ENCODE data around the gene PHYKPL.
"Not testable (repeated sequence)": the region's sequence is repeated elsewhere in the genome, so short reads cannot be mapped to it uniquely, and the experiment has no call there.

Gene PHYKPL

GRCh38 chr5:178261666-178262600 lies 29.3 kb upstream of the PHYKPL start:
- no peak for DNase-seq

GRCh38 chr5:178259623-178260536 lies 27.3 kb upstream of the PHYKPL start:
- DNase-seq: no peak

- no peak for DNase-seq
These were observed 25.0 kb upstream of the PHYKPL start for GRCh38 chr5:178257650-178258049.

- no peak for DNase-seq
These were observed 24.1 kb upstream of the PHYKPL start for GRCh38 chr5:178256746-178257145.

GRCh38 chr5:178253632-178254031 lies 21.0 kb upstream of the PHYKPL start:
- not testable (repeated sequence) for DNase-seq

DNA sequence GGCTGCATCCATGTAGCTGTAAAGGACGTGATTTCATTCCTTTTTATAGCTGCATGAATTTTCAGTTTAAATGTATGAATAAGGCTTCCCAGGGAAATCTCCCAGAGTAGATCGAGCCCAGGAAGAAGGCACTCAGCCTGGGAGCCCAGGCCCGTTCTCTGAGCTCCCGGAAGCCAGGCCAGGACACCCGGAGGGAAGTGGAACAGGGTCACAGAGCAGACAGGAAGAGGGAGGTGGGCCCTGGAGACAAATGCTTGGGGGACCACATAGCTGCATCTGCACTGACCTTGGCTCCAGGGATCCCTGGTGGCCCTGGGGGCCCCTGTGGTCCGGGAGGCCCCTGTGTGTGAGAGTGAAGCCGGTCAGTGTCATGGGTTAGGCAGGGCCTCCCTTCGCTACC lies 19.7 kb upstream of the PHYKPL start:
- no peak for DNase-seq

- DNase-seq: no peak
These were observed 17.7 kb upstream of the PHYKPL start for GRCh38 chr5:178250263-178250662.

DNA sequence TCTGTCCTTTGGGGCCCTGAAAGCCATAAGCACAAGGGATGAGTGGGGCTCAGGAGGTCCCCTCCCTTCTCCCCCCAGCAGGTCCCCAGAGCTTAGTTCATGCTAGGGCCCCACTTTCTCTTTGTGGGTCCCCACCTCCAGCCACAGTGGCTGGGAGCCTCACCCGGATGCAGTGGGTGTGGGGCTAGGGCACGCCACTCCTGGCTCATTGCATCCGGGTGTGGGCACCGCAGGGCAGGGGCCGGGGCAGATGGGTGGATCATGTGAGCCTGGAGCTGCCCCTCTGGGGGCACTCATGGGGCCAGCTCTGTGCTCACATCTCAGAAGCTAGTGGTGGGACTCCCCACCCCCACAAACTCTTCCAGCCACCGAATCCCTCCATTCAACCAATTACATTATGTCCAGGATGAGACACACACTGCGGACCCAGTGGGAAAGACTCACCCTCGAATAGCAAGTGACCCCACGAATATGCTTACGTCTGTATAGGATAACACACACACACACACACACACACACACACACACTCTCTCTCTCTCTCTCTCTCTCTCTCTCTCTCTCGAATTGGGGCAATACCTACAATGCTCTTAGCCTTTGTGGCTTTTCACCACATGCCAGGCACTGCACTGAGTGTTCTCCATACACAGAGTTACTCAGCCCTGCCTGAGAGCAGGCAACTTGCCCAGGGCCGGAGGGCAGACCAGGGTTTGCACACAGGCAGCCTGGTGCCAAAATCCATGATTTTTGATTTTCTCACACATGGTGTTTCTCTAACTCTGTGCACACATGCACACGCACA lies 16.8 kb upstream of the PHYKPL start:
- peak; percentile 0 for DNase-seq

DNA sequence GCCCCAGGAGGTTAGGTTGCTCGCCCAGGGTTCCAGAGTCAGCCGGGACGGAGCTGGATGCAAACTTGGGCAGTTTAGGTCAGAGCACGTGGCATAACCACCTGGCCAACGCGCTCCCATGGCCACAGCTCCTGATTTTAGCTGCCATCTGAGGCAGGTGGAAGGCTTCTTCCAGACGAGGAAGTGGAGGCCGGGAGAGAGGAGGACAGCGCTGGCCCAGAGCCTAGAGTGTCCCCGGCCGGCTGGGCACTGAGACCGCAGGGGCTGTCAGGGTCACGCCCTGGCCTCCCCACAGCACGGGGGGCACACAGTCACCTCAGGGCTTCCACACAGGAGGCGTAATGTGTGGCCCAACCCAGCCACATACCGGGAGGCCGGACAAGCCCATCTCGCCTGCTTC lies 16.1 kb upstream of the PHYKPL start:
- DNase-seq: no peak

- DNase-seq: no peak
These were observed 15.2 kb upstream of the PHYKPL start for GRCh38 chr5:178247481-178248456.

GRCh38 chr5:178246624-178247279 lies 14.2 kb upstream of the PHYKPL start:
- no peak for DNase-seq

- DNase-seq: no peak
These were observed 12.8 kb upstream of the PHYKPL start for GRCh38 chr5:178245389-178245788.

DNA sequence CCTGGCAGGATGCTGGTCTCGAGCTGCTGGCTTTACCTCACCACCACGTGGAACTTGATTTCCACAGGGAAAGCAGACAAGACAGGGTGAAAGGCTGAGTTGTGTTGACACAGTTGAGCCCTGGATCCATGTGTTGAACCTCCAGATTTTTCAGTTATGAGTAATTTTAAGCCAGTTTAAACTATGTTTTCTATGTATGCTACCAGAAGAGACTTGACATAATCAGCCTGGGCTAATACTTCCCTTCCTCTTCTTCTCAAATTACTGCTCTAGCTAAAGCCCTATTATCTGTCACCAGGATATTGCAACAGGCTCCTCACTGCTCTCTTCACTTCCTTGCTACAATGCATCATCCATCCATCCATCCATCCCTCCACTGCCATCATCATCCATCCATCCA lies 12.0 kb upstream of the PHYKPL start:
- no peak for DNase-seq

GRCh38 chr5:178242416-178242815 lies 9.8 kb upstream of the PHYKPL start:
- DNase-seq: no peak

DNA sequence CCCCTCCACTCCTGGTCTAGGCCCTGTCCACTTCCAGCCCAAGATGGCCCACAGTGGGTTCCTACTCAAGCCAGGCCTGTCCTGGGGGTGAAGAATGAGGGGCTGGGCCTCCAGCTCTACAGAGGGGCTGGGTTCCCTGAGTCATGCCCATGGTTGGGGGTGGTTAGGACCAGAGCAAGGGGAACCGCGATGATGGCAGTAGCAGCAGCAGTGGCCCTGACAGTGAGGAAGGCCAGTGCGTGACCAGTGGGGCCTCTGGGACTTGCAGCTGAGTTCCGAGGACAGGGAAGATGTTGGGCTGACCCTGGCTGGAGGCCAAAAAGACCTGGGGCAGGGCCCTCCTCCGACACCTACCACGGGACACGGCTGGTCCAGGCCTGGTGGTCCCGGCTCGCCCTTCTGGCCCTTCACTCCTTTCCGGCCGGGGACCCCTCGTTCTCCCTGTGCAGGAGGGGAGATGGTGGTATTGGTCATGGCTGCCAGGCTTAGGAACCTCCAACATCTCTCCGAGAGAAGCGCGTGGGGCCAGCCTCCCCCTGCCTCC lies 9.2 kb upstream of the PHYKPL start:
- no peak for DNase-seq

DNA sequence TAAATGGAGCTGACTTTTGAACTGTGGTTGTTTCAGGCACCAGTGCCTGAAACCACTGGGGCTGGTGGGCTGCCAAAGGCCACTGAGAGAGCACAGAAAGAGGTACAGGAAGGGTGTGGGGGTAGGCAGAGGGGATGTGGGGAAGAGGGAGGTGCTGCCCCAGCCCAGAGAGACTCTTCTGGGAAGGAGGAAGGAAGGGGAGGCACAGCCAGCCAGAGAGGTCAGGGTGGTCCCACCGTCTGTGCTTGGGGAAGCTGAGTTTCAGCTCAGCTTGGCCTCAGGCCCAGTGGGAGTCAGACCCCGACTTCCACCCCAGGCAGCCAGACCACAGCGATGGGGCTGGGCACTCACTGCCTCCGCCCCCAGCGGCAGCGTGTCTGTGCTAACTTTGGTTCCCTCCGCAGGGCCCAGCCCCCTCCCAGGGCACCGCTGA lies 8.6 kb upstream of the PHYKPL start:
- DNase-seq: no peak

DNA sequence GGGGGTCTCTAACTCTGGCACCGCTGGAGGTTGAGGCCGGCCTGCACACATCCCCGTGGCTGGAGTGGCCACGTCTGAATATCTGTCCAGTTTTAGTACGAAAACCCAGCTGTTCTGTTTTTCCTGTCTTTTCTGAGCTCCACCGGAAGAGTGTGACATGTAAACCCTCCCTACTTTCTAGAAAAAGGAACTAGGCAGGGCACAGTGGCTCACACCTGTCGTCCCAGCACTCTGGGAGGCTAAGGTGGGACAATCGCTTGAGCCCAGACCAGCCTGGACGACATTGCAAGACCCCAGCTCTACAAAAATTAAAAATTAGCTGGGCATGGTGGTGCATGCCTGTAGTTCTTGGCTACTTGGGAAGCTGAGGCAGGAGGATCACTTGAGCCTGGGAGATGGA lies 8.2 kb upstream of the PHYKPL start:
- DNase-seq: no peak

GRCh38 chr5:178240341-178240741 lies 7.7 kb upstream of the PHYKPL start:
- DNase-seq: no peak

DNA sequence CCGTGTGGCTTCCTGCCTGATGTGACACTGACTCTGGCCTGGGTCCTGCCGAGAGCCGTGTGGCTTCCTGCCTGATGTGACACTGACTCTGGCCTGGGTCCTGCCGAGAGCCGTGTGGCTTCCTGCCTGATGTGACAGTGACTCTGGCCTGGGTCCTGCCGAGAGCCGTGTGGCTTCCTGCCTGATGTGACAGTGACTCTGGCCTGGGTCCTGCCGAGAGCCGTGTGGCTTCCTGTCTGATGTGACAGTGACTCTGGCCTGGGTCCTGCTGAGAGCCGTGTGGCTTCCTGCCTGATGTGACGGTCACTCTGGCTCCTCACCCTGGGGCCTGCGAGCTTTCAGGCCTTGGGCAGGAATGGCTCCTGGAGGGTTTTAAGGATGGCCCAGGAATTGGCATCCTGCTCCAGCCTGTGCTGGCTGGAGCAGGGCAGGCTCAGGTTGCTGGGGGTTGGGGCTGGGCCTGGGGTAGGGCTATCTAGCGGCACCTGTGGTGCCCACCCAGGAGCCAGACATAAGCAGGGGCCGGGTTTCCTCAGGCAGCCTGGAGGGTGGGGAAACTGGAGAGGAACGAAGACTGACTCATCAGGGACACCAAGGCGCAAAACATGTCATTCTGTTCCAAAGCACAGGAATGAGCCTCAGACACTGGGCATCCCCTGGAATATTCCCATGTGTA lies 7.2 kb upstream of the PHYKPL start:
- not testable (repeated sequence) for DNase-seq

Data from NCI-H1694 (cell line).